Heart left ventricle (tissue), 13 donors: Measurements from ENCODE around the gene SMARCD3.

Experiments
- POLR2A ChIP-seq, 2 donors: fragments of 450-650 bp; IDR thresholded peaks; one replicate each; pipeline ENCODE4 v1.6.1; 2017; ENCODE audit warnings: antibody characterized with exemption in 2 of 2, mild to moderate bottlenecking in 2 of 2, moderate library complexity in 2 of 2
- TF ChIP-seq, protein P1 (sequence below), 12 donors: fragments of 200-600 bp; sonication (generic) in 4 of 12; IDR thresholded peaks; one replicate each; pipeline versions ENCODE4 v1.5.0 to v1.8.0; 2018 to 2022; ENCODE audit warnings: antibody characterized with exemption in 12 of 12, mild to moderate bottlenecking in 5 of 12
- donor health status: ischemic (EF 13 %, LVEDD 7.1; RV severe dilation, severe dysfunction).
- donor health status: DM: no; HTN: yes; CAD: no.
- donor health status: DM: no; HTN: no; CAD: no.
- donor health status: ischemic (EF 25% LVEDD 6.9; RV normal size, moderate dysfunction).
- donor health status: ischemic (EF 25% LVEDD 5.7; RV mildly dilated, moderate dysfunction).
- donor health status: ischemic (EF 35%, LVEDD 5.7; RV mildly dilated, moderate dysfunction).
- donor health status: nonischemic (EF 11% LVEDD 7.7; RV severe dilation, severe dysfunction).
- donor health status: DM: yes; HTN: yes; CAD: no.
- donor health status: PGD.
- donor health status: ischemic (EF 29% LVEDD 5.4; RV normal size, mild dysfunction).
- donor health status: nonischemic (EF 23%, LVEDD 6.1; RV moderate dilation, normal function).

DNA sequence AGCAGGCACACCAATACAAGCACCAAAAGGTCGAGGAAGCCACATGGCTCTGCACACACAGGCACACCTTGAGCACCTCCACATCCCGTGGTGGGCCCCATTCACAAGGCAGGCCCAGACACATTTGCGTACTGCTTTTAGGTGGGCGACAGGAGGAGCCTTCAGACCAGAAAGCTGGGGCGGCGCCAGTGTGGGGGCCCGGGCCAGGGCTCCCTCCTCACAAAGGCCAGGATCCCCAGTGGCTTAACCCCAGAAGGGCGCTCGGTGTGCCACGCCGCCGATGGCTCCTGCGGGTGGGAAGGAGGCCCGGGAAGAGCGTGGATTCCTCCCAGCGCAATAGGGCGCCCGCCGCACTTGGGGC lies 2.8 kb upstream of the SMARCD3 start:
- TF ChIP-seq, protein P1, sequence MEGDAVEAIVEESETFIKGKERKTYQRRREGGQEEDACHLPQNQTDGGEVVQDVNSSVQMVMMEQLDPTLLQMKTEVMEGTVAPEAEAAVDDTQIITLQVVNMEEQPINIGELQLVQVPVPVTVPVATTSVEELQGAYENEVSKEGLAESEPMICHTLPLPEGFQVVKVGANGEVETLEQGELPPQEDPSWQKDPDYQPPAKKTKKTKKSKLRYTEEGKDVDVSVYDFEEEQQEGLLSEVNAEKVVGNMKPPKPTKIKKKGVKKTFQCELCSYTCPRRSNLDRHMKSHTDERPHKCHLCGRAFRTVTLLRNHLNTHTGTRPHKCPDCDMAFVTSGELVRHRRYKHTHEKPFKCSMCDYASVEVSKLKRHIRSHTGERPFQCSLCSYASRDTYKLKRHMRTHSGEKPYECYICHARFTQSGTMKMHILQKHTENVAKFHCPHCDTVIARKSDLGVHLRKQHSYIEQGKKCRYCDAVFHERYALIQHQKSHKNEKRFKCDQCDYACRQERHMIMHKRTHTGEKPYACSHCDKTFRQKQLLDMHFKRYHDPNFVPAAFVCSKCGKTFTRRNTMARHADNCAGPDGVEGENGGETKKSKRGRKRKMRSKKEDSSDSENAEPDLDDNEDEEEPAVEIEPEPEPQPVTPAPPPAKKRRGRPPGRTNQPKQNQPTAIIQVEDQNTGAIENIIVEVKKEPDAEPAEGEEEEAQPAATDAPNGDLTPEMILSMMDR (IDR thresholded peaks at IDR 0.05) = no peak
- no peak for TF ChIP-seq POLR2A (IDR thresholded peaks at IDR 0.05)
